ENCODE results near the gene CDK19. TPM values are rescaled to one million over a fixed set of nuclear protein-coding genes. Genes with fewer than 3 reads are reported as not detected.

Gene CDK19
- total RNA-seq, 1 donor from 2014 or later = 26.6 TPM

DNA sequence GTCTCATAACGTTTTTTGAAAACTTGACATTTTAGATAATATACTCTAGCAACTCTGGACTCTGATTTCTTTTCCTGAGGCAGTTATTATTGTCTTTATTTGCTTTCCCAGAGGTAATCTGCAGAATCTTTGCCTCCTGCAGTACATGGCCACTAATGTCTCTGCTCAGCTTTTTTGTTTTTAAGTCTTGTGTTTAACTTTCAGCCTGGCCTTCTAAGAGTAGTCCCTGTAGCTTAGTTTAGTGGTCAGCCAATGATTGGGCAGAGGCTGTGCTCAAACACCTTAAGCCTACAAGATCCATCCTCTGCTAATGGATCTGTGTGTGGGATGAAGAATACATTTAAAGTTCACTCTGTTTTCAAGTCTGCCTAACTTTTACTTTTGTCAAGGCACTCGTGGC is 241.7 kb downstream of the CDK19 start:
- intact Hi-C loops (cut with DNase I) = no loop called here
- Histone ChIP-seq H3K4me1 (no peaks in the 10 kb centered on the region), H3K27ac (no peak overlapping the region), H3K4me3 (no peak overlapping the region), H3K9me3 (no peaks in the 10 kb centered on the region), H3K27me3 (no peaks in the 10 kb centered on the region), H3K36me3 (no peaks in the 10 kb centered on the region)
- ATAC-seq (no peak), DNase-seq (no peak)
- TF ChIP-seq, protein P1, sequence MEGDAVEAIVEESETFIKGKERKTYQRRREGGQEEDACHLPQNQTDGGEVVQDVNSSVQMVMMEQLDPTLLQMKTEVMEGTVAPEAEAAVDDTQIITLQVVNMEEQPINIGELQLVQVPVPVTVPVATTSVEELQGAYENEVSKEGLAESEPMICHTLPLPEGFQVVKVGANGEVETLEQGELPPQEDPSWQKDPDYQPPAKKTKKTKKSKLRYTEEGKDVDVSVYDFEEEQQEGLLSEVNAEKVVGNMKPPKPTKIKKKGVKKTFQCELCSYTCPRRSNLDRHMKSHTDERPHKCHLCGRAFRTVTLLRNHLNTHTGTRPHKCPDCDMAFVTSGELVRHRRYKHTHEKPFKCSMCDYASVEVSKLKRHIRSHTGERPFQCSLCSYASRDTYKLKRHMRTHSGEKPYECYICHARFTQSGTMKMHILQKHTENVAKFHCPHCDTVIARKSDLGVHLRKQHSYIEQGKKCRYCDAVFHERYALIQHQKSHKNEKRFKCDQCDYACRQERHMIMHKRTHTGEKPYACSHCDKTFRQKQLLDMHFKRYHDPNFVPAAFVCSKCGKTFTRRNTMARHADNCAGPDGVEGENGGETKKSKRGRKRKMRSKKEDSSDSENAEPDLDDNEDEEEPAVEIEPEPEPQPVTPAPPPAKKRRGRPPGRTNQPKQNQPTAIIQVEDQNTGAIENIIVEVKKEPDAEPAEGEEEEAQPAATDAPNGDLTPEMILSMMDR (IDR thresholded peaks at IDR 0.05) = no peak

DNA sequence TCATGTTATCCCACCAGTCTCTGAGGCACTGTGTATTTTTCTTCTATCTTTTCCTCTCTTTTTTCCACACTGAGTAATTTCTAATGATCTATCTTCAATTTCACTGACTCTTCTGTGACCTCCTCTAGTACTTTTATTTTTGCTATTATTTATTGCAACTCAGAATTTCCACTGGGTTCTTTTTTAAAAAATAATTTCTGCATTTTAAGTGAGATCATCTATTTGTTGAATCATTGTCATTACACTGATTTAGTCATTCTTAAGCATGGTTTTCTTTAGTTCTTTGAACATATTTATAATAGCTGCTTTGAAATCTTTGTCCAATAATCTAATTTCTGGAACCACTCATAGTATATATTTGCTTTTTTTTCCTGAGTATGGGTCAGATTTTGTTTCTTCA is 242.1 kb downstream of the CDK19 start:
- DNase-seq = no peak
- Histone ChIP-seq H3K27me3 (no peaks in the 10 kb centered on the region), H3K4me3 (no peak overlapping the region), H3K9me3 (no peaks in the 10 kb centered on the region), H3K36me3 (no peaks in the 10 kb centered on the region), H3K27ac (no peak overlapping the region), H3K4me1 (no peaks in the 10 kb centered on the region)
- ATAC-seq = no peak
- intact Hi-C loops (cut with DNase I) = no loop called here
- TF ChIP-seq, protein P1 (IDR thresholded peaks at IDR 0.05) = no peak

DNA sequence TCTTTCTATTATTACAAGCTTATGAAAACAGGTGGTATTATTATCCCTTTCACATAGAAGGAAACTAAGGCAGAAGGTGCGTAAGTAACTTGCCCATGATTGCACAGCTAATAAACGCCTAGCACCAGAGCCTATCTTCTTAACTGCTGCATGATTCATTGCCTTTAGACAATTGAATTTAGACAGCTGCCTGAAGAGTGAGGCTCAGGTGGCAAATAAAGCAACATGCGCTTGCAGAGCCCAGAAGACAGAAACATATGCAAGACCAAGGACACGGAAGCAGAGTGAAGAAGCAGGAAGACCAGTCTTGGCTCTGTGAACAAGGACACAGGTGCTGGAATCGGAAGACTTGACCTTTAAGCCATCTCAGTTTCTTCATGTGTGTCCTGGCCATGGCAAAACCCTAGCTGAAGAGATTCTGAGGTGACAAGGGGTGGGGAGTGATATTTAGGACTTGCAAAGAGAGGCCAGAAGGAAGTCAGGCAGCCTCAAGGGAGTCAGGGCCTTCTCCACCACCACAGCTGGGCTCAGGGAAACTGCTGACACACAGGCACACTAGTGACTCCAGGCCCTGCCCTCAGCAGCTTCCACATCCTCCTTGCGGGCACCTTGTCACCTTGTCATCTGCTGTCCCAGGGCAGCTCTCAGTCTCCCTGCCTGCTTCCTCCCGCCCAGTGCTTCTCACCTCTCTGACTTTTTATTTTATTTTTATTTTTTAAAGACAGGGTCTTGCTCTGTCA is 247.1 kb downstream of the CDK19 start:
- intact Hi-C loops (cut with DNase I) = no loop called here
- TF ChIP-seq, protein P1 (IDR thresholded peaks at IDR 0.05) = no peak

DNA sequence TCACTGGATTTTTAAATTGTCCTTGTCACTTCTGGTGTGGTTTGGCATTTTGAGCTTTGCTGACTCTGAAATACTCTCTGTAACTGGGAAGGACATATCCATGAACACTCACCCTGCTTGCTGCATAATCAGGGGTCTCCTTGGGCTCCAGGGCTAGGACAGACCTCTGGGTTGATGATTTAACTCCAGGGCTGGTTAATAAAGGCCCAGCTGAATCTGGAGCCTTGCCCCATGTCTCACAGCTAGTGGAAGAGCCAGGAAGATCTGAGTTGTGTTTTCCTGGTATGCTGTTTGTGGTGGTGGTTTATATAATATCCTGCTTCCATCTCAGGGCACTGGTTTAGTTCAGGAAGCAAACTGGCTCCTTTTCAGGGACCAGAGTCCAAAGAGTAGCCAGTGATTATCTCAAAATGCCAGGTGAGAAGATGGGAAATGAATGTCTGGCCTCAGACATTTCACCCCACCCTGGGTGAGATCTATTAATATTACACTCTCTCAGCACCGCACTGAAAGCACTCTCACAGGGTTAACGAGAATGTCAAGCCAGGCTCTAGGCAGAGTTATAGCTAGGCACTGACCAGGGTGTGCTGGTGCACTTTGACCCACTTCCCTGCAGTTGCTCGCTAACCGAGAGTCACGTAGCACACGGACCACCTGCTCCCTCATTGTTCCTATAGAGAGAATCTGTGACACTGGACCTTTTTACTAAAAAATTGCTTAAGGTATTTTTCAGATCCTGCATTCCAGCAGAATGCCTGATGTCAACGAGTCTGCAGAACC is 248.7 kb downstream of the CDK19 start:
- no peak for DNase-seq
- H3K27me3 ChIP-seq = no peaks in the 10 kb centered on the region
- no peaks in the 10 kb centered on the region for H3K4me1 ChIP-seq
- no peaks in the 10 kb centered on the region for H3K9me3 ChIP-seq
- H3K27ac ChIP-seq = no peak overlapping the region
- intact Hi-C loops (cut with DNase I) = no loop called here
- H3K36me3 ChIP-seq = no peaks in the 10 kb centered on the region
- no peak overlapping the region for H3K4me3 ChIP-seq
- ATAC-seq = no peak
- TF ChIP-seq, protein P1 (IDR thresholded peaks at IDR 0.05) = no peak

More for the DNA sequence above, 247.1 kb downstream of the CDK19 start:
- Histone ChIP-seq H3K4me3 (no peak overlapping the region), H3K36me3 (no peaks in the 10 kb centered on the region), H3K27ac (no peak overlapping the region), H3K9me3 (no peaks in the 10 kb centered on the region), H3K4me1 (no peaks in the 10 kb centered on the region), H3K27me3 (no peaks in the 10 kb centered on the region)
- no peak for ATAC-seq
- no peak for DNase-seq

DNA sequence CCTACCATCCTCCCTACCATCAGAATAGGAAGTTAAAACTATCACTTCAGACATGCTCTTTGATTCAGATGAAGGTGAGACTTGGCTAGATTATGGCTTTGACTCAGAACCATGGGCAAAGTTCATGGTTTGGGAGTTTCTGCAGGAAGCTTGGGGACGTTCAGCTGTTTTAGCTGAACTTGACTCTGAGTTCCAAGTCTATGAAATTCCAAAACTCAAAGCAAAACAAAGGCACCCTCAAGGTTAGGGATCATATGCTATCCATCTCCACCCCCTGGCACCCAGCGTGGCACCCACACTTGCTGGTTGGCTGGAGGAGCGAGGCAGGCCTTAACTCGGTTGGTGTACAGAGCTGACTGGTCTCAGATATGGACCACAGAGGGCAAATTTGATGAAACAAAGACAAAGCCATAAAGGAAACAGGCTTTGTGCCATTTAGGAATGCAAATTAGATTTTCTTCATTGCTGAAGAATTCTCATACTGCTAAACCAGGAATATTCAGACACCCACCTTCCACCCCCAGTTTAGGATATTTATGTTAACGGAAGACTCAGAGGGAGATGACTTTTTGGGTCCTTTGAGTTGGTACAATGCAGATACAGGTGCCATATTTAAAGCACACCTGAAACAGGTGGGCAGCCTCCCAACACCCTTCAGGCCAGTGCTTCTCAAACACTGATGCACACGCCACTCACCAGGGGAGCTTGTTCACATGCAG is 250.4 kb downstream of the CDK19 start:
- DNase-seq = no peak
- intact Hi-C loops (cut with DNase I) = no loop called here
- Histone ChIP-seq H3K27ac (no peak overlapping the region), H3K9me3 (no peaks in the 10 kb centered on the region), H3K4me1 (no peaks in the 10 kb centered on the region), H3K36me3 (no peaks in the 10 kb centered on the region), H3K27me3 (no peaks in the 10 kb centered on the region), H3K4me3 (no peak overlapping the region)
- TF ChIP-seq, protein P1 (IDR thresholded peaks at IDR 0.05) = no peak
- no peak for ATAC-seq
